ENCODE measurements around the gene BRINP2.

BRINP2 gene

DNA sequence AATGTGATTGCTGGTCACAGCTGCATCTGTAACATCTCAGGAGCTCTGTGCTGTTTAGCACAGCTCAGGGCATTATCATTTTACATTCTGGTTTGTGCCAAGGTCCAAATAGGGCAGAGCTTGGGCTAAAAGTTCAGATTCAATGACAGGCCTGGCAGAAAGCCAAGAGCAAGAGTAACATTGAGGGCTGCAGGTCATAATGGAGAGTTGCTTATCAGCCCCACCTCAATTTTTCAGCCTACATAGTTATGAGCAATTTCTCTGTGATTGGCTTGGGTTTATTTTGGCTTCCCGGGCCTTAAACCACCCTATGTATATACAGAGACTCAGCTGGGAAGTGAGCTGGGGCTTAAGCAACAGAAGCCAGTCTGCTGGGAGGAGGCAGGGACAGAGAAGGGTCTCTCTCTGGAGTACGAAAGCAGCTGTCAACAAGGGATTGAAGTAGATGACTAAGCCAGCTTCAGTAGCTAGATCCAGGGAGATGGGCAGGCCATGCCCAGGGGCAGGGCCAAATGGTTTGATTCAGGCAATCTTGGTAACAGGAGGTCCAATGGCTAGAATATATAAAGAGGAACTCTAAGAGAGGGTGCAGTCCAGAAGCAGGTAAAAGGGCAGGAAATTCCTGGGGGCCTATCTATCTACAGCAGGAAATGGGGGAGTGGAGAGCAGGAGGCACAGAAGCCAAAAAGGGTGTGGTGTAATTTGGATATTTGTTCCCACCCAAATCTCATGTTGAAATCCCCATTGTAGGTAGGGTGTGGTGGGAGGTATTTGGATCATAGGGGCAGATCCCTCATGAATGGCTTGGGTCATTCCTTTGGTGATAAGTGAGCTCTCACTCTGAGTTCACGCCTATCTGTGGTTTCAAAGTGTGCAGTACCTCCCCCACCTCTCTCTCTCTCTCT is 49.0 kb downstream of the BRINP2 start:
- no peak for DNase-seq (ENCODE audit: low read depth, low spot score)

DNA sequence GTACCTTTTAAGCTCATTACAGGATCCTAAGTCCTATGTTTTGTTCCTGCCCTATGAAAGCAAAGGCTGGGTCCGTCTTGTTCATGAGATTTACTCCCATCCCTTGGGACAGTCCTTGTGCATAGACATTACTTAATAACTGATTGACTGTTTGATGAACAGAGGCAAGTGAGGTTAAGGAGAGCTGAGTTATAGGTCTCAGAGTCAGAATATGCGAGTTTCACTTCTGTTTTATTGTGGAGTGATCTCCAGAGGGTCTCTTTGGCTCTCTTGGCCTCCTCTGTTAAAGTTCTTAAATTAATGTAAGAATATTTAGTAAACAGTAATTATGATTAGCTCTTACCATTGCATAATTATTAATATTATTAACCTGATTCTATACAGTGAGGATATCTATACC is 52.6 kb downstream of the BRINP2 start:
- no peak for DNase-seq (ENCODE audit: low read depth, low spot score)

DNA sequence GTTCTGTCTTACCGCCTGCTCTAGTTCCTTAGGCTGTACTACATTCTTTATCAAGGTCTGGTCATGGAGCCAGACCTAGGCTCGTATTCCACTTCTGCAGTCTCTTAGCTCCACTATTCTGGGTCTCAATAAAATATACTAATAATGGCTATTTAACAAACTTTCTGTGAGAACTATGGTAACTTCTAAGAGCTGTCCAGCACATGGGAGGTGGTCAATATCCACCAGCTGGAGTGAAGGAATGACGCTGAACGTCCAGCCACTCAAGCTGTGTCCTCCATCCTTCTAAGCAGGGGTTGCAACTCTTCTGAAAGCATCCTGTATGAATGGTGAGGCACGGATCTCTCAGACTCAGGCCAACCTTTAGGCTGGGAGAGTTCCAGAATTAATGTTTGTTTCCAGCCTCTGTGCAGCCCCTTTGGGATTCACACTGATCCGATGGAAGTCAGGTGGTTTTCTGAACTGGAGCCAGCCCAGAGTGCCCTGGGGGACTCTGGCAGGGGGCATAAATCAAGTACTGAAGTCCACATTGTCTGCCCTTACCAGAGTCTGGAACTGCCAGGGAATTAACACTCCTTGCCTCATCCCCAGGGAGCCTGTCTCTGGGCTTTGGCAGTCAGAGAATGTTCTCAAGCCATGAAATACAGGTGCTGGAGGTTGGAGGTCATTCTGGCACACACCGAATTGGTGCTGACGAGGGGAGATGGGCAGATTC is 57.4 kb downstream of the BRINP2 start:
- DNase-seq (ENCODE audit: low read depth, low spot score): no peak

DNA sequence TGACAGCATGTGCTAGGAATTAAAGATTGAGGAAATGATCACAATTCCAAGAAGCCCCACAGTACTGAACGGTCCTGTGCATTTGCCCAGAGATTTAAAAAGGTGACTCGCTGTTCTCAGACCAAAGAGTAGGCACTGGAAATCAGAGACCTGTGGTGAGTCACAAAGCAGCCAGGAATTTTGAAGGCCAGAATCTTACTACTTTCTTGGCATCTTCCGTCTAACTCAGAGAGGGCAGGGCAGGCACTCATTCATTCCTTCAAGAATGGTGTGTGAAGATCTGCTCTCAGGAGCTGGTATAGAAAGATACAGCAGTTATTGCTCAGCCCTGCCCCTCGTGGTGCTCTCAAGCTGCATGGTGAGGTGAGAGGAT is 57.9 kb downstream of the BRINP2 start:
- peak; percentile 46 for DNase-seq (ENCODE audit: low read depth, low spot score)

DNA sequence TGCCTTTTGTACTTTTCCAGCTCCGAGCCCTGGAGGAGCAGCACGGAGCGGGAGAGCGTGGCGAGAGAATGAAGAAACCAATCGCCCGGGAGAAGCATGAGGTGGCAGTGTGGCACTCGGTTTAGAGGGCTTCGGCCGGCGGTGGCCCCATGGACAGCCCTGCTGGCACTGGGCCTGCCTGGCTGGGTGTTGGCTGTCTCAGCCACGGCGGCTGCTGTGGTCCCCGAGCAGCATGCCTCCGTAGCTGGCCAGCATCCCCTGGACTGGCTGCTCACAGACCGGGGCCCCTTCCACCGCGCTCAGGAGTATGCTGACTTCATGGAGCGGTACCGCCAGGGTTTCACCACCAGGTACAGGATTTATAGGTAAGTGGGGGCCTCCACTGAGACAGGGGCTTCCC is 59.0 kb downstream of the BRINP2 start:
- no peak for DNase-seq (ENCODE audit: low read depth, low spot score)

DNA sequence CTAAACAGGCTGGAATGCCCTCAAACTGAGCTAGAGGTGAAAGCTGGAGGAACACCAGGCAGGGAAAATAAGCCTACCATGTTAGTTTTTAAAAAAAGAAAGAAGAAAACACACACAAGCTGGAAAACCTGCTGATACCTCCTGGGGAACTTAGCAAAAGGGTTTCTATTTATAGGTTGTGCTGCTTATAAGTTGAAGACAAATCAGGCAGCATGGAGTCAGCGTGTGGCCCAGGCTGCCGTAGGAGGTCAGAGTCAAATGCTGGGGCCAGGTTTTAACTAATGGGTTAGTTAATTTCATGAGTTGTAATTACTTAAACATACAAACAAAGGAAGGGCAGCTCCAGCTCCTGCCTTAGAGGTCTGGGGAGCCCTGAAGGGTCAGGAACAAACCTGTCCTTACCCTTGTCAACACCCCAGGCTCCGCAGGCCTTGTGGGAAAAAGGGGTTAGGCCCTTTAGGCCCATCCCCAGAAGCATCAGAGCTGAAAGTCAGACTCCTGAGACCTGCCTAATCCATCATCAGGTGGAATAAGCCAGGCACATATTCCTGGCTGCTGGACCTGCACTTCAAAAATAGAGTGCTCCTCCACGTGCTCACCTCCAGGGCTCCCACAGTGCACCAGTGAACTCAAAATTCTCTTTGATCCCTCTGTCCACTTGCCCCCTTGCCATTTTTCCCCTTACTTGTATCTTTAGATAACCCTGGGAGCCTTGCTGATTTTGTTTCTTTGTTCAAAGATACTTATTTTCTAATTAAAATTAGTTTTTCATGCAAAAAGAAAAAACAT is 59.7 kb downstream of the BRINP2 start:
- no peak for DNase-seq (ENCODE audit: low read depth, low spot score)

DNA sequence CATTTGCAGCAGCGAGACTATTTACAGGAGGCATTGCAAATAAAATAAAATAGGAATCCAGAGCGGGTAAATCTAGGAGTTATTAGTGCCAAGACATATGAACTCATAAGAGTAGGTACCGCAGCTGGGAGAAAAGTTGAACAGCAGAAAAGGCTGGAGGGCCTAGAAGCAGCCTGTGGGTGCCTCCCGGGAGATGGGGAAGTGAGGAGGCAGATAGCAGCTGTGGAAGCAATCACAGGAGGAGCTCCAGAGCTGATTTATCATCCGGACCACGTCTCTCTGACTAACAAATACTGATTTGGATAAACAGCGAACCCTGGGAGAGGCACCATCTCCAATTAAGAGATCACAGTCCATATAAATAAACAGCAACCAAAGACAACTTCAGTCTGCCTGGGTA is 64.6 kb downstream of the BRINP2 start:
- no peak for DNase-seq (ENCODE audit: low read depth, low spot score)

DNA sequence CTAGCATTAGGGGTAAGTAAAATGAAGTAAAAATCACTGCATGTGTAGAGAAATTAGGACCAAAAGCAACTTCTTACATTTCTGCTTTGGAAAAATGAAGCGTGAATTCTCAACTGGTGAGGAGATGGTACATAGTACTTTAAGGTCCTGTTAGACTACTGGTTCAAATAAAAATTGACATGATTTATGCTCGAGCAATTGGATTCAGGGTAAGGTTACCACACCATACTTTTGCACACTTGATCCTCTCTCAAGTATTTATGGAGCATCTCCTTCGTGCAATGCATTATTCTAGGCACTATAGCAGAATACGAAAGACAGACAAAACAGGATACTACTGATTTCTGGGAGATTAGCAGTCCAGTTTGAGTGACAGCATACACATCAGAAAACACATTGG is 66.2 kb downstream of the BRINP2 start:
- DNase-seq (ENCODE audit: low read depth, low spot score): no peak

DNA sequence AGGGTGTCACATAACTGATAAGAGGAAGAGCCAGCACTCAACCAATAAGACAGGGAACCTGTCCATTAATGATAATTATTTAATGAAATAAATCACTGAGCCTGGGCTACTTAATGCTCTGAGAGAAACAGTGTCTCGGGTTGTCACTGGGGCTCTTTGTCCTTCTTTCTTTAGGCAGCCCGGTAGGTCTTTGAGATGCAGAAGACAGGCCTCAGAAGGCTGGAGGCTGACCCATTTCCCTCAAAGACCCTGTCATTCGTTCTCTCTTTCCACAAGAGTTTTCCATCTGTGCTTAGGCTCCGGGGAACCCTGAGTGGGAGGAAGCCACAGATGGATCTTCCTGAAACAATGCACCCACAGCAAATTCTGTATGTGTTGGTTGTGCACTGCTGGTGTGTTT is 68.2 kb downstream of the BRINP2 start:
- no peak for DNase-seq (ENCODE audit: low read depth, low spot score)

DNA sequence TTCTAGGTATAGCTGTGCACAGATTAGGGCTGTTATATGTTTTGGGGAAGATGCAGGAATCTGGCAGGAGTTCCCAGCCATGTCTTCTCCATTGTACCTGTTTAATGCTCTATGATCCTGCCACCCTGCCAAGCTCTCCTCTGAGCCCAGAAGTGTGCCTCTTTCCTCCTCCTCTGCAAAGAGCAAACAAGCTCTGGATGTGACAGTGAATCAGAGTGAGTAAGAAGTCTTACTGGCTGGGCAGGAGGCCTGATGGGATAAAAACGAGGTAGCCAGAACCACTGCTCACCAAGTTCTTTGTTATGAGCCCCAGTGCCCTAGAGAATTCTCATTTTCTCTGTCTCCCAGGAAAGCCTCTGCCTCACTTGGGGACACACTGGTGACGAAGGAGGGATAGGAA is 69.0 kb downstream of the BRINP2 start:
- DNase-seq (ENCODE audit: low read depth, low spot score): no peak

DNA sequence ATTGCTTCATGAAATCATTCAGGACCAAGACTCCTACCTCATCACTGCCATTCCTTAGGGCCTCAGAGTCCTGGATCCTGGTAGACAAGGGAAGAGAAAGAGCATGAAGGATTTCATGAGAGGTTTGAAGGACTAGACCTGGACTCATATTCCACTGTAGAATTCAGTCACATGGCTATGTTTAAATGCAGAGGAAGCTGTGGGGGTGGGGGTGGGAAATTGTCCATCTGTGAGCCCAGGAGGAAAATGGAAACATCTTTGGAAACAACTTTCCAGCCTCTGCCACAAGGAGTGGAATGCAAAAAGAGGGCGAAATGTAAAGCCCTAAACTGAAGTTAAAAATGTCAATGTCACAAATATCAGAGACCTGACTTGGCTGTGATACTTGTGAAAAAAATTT is 73.0 kb downstream of the BRINP2 start:
- DNase-seq (ENCODE audit: low read depth, low spot score): no peak

DNA sequence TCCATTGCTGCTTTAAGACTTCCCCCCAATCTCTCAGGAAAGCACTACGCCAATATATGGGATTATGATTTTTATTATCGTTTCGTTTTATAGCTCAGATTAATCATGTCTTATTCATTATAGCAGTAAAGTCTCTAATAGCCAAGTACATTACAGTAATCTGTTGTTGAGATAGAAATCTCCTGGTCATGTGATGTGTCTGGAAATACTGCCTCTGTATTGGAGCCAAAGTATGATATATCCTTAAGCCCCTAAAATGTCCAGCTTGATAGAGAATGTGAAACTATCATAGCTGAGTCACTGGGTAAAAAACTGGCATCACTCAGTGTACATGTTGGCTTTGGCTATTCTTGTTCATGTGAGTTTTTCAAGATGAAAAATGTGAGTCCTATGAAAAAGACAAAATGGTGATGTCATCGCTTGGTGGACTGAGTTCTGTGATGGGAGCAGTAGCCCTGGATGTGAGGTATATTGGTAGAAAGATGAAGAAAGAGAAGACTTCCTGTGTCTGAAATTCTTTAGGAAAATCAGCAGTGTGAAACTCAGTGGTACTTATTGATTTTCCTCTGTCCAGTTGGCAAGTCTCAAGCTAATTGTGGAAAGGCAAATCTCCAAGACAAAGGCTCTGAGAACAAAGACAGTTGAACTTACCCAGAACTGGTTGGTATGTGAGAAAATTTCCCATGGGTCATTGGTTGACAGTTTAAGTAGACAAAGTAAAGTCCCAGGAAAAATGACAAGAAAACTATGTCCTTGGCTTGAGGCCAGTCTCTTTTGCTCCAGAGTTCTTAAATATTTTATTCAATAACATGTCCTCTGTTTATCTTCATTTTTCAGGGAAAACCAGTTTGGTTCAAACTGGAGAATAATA is 76.2 kb downstream of the BRINP2 start:
- peak; percentile 33 for DNase-seq (ENCODE audit: low read depth, low spot score)

DNA sequence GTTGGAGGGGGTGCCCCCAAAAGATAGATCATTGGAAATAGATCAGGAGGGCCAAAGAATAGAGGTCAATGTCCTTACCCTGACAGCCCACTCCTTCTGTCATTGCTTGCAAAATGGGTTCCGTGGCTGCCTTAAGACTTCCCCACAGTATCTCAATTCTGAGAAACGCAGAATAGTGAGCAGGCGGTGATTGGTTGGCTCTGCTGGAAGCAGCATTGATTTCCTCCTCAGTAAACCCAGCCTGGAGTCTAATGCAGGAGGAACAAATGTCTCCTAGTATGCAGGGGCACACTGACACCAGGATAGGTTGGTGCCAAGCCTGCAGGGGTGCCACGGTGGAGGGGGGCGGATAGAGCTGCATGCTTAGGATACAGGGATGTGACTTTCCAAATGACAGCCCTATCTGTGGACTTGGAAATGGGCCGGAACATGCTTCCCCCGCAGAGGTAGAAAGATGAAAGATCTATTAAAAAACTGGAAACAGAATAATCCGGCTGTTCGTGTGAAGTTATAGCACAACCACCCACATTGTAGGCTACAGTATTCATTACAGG is 76.9 kb downstream of the BRINP2 start:
- no peak for DNase-seq (ENCODE audit: low read depth, low spot score)

DNA sequence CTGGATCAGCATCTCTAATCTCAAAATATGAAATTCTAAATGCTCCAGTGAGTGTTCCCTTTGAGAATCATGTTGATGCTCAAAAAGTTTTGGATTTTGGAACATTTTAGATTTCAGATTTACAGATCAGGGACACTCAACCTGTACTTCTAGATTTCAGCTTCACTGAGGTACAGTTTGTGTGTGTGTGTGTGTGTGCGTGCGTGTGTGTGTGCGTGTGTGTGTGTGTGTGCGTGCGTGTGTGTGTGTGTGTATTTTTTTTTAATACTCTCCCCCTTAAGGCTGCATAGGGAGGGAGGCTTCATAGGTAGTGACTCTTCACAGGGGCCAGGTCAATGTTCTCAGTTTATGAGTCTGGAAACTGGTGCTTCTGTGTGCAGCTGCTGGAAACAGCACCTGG is 77.5 kb downstream of the BRINP2 start:
- DNase-seq (ENCODE audit: low read depth, low spot score): no peak

DNA sequence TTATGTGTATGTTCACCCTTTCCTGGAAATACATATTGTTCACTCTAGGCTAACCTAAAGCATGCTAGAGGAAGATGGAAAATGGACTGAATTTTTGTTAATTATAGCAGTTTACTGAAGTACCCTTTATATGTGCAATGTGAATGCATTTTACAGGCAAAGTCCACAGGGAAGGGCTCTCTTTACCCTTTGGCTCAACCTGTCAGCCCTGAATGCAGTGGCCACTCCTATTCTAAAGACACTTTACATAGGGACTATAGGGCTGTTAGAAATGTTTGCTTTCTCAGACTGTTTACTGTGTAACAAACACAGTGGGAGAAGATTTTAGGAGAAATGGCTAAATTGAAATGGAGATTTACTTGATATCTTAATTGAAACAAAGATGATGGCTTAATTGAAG is 78.5 kb downstream of the BRINP2 start:
- no peak for DNase-seq (ENCODE audit: low read depth, low spot score)

DNA sequence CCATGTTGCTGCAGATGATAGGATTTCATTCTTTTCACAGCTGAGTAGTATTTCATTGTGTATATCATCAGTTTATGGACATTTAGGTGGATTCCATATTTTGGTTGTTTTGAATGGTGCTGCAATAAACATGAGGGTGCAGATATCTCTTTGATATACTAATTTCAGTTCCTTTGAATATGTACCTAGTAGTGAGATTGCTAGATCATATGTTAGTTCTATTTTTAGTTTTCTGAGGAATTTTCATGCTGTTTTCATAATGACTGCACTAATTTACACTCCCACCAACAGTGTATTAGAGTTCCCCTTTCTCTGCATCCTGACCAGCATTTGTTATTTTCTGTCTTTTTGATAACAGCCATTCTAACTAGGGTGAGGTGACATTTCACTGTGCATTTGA is 82.1 kb downstream of the BRINP2 start:
- no peak for DNase-seq (ENCODE audit: low read depth, low spot score)

DNA sequence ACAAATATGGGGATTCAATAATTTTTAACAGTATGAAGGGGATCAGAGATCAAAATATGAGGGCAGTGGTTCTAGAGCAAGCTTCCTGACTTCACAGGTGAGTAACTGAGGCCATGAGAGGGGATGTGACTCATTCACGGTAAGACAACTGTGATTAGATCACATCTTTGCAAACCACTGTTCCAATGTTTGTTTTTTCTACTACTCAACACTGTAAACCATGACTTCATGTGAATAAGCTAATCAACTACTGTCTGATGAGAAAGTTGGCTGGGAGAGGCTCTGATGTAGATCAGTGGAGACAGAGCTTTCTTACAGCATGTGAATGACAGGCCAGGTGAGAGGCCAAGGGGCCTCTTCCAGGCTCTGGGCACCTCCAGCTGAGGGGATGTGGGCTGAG is 84.7 kb downstream of the BRINP2 start:
- peak; percentile 34 for DNase-seq (ENCODE audit: low read depth, low spot score)

DNA sequence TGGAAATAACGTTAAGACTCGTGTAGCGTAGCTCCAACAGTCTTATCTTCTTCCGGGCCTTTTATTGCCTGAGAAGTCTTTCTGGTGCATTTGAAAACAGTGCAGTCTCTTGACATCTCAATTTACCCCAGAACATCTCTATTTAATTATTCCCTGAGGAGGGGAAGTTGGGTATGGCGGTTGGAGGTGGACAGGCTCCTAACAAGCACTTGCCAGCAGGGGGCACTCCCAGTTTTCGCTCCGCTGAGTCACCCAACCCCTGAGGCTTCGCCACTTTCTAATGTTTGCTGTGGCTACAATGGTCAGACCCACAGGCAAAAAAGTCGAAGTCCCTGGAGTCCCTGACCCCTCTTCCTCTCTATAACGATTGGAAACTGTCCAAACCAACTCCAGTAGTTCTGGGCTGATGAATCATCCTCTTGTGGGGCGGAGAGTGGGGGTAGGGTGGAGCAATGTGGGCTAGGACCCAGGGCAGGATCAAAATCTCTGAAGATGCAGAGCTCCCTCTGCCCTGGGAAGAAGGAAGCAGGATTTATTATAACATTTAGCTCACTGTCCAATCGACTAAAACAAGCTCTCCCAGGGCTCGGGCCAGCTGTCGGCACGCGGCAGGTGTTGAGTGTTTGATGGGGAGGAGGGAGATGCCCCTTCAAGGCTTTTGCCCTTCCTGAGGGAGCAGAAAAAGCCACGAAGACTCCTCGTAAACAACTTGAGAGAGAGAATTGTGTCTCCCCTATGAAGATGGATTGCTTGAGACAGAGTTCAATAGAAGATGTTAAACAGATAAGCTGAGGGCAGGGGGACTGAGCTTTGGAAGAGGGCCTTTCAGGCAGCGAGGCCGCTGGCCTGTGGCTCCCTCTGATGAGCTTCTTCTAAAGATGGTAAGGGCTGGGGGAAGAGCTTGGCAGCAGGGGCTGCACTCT is 85.7 kb downstream of the BRINP2 start:
- DNase-seq (ENCODE audit: low read depth, low spot score): peak; percentile 91

DNA sequence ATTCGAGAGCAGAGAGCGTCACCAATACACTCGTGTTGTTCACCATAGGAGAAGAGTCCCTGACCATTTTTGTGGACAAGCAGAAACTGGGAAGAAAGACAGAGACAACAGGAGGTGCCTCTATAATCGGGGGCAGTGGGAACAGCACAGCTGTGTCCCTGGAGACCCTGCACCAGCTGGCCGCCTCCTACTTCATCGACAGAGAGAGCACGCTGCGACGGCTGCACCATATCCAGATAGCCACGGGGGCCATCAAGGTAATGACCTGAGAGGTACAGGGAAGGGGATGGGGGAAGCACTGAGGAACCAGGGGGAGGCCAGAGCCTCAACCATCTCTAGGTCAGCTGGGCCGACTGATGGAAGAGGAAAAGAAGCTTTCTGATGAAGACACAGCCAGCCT is 86.4 kb downstream of the BRINP2 start:
- no peak for DNase-seq (ENCODE audit: low read depth, low spot score)

DNA sequence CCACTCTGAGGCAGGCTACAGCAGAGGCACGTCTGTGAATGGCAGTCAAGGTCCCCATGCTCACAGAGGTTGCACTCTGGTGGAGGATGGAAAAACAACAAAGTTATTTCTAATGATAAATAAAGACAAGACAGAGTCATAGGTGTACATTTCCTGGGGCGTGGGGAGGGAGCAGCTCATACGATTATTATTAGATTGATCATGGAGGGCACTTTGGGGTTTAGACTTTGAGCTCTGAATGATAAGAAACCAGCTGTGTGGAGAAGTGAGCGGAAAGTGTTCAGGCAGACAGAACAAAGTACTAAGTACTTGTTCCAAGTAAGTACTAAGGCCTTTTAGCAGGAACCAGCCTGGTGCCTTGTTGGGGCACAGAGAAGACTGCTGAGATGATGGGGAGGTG is 86.8 kb downstream of the BRINP2 start:
- DNase-seq (ENCODE audit: low read depth, low spot score): no peak

Data from astrocyte of the hippocampus (primary cell).